Upper lobe of right lung (tissue), 1 donor: ENCODE data around the gene NCK2. TPM values are rescaled to one million over a fixed set of nuclear protein-coding genes. Genes with fewer than 3 reads are reported as not detected.

ENCODE experiments used
- ATAC-seq: fragments of 200-7000 bp; cut with Tn5 transposase; one replicate; pipeline ENCODE4 v1.9.1; 2020; ENCODE audit warnings: mild to moderate bottlenecking, moderate library complexity
- DNase-seq: peaks from one replicate; pipeline ENCODE4 v3.0.0-alpha.2; 2020
- H3K27ac ChIP-seq: fragments of 200-600 bp; one replicate; pipeline ENCODE4 v1.8.0; 2022
- H3K27me3 ChIP-seq: fragments of 200-600 bp; one replicate; pipeline ENCODE4 v1.8.0; 2022; ENCODE audit warnings: mild to moderate bottlenecking
- H3K36me3 ChIP-seq: fragments of 200-600 bp; one replicate; pipeline ENCODE4 v1.8.0; 2022
- H3K4me1 ChIP-seq: fragments of 200-600 bp; one replicate; pipeline ENCODE4 v1.8.0; 2022
- H3K4me3 ChIP-seq: fragments of 200-600 bp; one replicate; pipeline ENCODE4 v1.8.0; 2022; ENCODE audit warnings: mild to moderate bottlenecking
- H3K9me3 ChIP-seq: fragments of 200-600 bp; one replicate; pipeline ENCODE4 v1.8.0; 2022
- intact Hi-C: fragments of 100-400 bp; cut with DNase I; formaldehyde crosslinking; loops from one replicate; pipeline ENCODE4 v1.11.0; 2022
- total RNA-seq: library from RNA; stranded (reverse); fragmentation: NEBNext Ultra II Directional; extraction: Animal tissue kit (Norgen Biotek cat#: 25700); gene quantifications from one replicate; pipeline ENCODE4 v1.2.1, GENCODE V29; 2021
- TF ChIP-seq, protein P1 (sequence below): fragments of 200-600 bp; IDR thresholded peaks from one replicate; pipeline ENCODE4 v1.8.0; 2022; ENCODE audit warnings: antibody characterized with exemption
- donor health status: DM: no; HTN: yes; CAD: no; lungs with severe emphysema.

NCK2 gene
- total RNA-seq, 1 donor from 2014 or later = 49.7 TPM

DNA sequence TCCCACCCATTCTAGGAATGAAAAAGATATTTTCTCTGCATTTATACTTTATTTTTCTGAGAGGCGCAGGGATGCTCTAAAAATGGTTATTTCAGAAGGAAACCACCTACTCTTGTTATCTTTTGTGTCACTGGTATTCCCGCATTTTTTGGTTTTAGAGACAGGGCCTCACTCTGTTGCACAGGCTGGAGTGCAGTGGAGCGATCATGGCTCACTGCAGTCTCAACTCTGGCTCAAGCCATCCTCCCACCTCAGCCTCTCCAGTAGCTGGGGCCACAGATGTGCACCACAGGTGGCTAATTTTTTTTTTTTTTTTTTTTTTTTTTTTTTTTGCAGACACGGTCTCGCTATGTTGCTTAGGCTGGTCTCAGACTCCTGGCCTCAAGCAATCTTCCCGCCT lies 135.9 kb downstream of the NCK2 start:
- intact Hi-C loops = no loop called here
- Histone ChIP-seq H3K4me1 (peaks cover 14% of the 10 kb centered on the region), H3K9me3 (no peaks in the 10 kb centered on the region), H3K27ac (no peak overlapping the region), H3K4me3 (no peak overlapping the region), H3K36me3 (peaks cover 7% of the 10 kb centered on the region), H3K27me3 (no peaks in the 10 kb centered on the region)
- TF ChIP-seq, protein P1, sequence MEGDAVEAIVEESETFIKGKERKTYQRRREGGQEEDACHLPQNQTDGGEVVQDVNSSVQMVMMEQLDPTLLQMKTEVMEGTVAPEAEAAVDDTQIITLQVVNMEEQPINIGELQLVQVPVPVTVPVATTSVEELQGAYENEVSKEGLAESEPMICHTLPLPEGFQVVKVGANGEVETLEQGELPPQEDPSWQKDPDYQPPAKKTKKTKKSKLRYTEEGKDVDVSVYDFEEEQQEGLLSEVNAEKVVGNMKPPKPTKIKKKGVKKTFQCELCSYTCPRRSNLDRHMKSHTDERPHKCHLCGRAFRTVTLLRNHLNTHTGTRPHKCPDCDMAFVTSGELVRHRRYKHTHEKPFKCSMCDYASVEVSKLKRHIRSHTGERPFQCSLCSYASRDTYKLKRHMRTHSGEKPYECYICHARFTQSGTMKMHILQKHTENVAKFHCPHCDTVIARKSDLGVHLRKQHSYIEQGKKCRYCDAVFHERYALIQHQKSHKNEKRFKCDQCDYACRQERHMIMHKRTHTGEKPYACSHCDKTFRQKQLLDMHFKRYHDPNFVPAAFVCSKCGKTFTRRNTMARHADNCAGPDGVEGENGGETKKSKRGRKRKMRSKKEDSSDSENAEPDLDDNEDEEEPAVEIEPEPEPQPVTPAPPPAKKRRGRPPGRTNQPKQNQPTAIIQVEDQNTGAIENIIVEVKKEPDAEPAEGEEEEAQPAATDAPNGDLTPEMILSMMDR = no peak
- DNase-seq (no peak), ATAC-seq (no peak)

DNA sequence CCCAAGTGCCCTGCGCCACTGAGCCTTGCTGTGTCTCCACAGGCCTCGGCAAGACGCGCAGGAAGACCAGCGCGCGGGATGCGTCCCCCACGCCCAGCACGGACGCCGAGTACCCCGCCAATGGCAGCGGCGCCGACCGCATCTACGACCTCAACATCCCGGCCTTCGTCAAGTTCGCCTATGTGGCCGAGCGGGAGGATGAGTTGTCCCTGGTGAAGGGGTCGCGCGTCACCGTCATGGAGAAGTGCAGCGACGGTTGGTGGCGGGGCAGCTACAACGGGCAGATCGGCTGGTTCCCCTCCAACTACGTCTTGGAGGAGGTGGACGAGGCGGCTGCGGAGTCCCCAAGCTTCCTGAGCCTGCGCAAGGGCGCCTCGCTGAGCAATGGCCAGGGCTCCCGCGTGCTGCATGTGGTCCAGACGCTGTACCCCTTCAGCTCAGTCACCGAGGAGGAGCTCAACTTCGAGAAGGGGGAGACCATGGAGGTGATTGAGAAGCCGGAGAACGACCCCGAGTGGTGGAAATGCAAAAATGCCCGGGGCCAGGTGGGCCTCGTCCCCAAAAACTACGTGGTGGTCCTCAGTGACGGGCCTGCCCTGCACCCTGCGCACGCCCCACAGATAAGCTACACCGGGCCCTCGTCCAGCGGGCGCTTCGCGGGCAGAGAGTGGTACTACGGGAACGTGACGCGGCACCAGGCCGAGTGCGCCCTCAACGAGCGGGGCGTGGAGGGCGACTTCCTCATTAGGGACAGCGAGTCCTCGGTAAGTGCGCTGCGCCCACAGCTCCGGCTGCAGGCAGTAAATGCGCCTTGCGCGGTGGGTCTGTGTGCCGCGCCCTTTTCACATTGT lies 136.8 kb downstream of the NCK2 start:
- peaks cover 21% of the 10 kb centered on the region for H3K4me1 ChIP-seq

DNA sequence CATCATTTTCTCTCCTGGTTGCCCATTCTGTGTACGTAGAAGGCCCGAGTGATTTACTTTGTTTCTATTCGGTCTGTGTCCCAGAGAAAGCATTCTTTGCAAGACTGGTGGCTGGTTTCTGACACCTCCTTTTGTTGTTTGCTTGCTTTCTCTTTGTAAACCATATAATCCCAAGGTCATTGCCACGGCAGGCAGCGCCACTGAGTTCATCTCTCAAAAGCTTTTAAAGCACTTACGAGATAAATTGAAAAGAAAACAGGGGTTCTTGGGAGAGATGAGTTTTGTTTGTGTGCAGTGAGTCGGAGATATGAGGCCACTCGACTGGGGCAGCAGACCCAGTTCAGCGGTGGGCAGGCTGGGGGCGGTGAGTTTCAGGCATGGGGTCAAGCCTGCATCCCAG lies 137.6 kb downstream of the NCK2 start:
- ATAC-seq (no peak), DNase-seq (no peak)
- Histone ChIP-seq H3K36me3 (peaks cover 7% of the 10 kb centered on the region), H3K27me3 (no peaks in the 10 kb centered on the region), H3K9me3 (no peaks in the 10 kb centered on the region), H3K4me1 (peaks cover 30% of the 10 kb centered on the region), H3K27ac (no peak overlapping the region), H3K4me3 (no peak overlapping the region)
- intact Hi-C loops = no loop called here
- TF ChIP-seq, protein P1 = no peak

More for the DNA sequence above, 136.8 kb downstream of the NCK2 start:
- intact Hi-C loops = no loop called here
- Histone ChIP-seq H3K27me3 (no peaks in the 10 kb centered on the region), H3K4me3 (no peak overlapping the region), H3K27ac (no peak overlapping the region), H3K36me3 (peaks cover 7% of the 10 kb centered on the region), H3K9me3 (no peaks in the 10 kb centered on the region)
- TF ChIP-seq, protein P1 = no peak
- DNase-seq (no peak), ATAC-seq (peak; percentile 15)

DNA sequence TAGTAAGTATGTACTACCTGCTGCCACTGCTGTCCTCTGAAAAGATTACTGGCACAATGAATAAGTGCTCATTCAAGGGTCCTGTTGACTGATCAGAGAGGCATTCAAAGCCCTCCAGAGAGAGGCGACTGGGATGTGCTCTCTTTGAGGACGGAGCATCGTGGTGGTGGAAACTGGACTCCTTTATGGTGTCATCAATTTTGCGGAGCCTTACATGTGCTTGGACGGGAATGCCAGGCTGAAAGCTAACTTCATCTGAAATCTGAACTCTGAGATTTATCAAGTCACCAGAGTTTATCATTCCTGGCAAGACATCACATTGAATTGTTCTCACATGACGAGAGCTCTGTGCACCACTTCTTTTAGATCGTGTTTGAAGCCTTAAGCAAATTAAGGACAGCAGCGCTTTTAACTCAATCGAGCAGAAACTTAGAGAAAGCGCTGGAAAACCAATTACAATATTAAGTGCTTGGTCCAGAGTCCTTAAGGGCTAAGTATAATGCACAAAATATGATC lies 138.3 kb downstream of the NCK2 start:
- Histone ChIP-seq H3K4me1 (peaks cover 31% of the 10 kb centered on the region), H3K9me3 (no peaks in the 10 kb centered on the region), H3K36me3 (peaks cover 7% of the 10 kb centered on the region), H3K27ac (no peak overlapping the region), H3K27me3 (no peaks in the 10 kb centered on the region), H3K4me3 (no peak overlapping the region)
- intact Hi-C loops = no loop called here
- TF ChIP-seq, protein P1 = no peak
- ATAC-seq (no peak), DNase-seq (no peak)

DNA sequence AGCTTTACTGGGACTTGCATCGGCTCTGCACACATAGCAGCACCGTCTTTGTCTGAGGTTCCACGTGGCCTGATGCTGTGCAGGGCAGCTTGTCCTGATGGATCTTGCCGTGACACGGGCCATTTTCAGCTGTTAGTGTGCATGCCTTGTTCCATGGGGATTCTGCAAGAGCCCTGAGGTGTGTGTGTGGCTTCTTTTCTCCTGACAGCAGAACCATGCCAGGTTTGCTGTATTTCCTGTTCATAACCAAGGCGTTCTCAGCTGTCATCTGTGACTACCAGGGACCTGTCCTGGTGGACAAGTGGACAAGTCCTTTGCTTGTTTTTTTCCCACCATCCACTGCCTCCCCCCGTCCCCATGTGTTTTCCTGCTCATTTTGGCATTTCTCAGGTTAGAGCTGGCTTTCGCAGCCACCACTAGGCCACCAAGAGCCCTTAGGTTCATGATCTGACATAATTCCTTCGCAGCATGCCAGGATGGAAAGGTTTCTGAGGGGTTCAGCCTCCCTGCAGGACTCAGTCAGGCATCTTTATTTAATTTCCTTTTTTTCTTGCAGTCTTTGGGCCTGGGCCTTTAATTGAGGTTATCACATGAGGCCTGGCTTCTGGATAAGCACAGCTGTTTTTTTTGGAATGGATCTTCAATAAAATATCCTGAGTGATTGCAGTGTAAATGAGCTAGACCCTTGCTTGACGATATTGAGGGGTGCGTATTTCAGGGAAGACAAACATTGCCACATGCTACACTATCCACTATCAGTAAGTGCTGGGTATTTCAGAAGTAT lies 139.4 kb downstream of the NCK2 start:
- TF ChIP-seq, protein P1 = no peak
- Histone ChIP-seq H3K4me3 (no peak overlapping the region), H3K4me1 (peaks cover 31% of the 10 kb centered on the region), H3K27ac (no peak overlapping the region), H3K27me3 (no peaks in the 10 kb centered on the region), H3K9me3 (no peaks in the 10 kb centered on the region), H3K36me3 (peaks cover 7% of the 10 kb centered on the region)
- DNase-seq = no peak
- ATAC-seq = no peak
- intact Hi-C loops = no loop called here
